SK-N-SH (cell line): Measurements from ENCODE around the gene FKBP5. TPM values are rescaled to one million over a fixed set of nuclear protein-coding genes. Genes with fewer than 3 reads are reported as not detected.

Experiments
- CTCF ChIA-PET: fragments of 300-600, 350-600 bp; formaldehyde crosslinking; extraction: SDS; loops from one replicate; lab custom pipeline; 2021; lab: Yijun Ruan, JAX
- POLR2A ChIA-PET: fragments of 350-600 bp; sonication (Branson Sonifier 250); formaldehyde crosslinking; extraction: SDS; loops from one replicate; lab custom pipeline; 2020; ENCODE audit warnings: antibody characterized with exemption, inconsistent platforms; lab: Yijun Ruan, JAX
- DNase-seq: peaks from one replicate; pipeline ENCODE4 v3.0.0; 2012
- H2AFZ ChIP-seq: fragments of 200-600 bp; sonication (generic); 2 replicates; pipeline ENCODE4 v1.8.1; 2016; ENCODE audit warnings: antibody characterized with exemption, mild to moderate bottlenecking, low read depth
- H3F3A ChIP-seq: fragments of 200-600 bp; sonication (generic); replicated peaks from 2 replicates; pipeline ENCODE3; 2016; ENCODE audit warnings: antibody characterized with exemption, mild to moderate bottlenecking; ENCODE audit not compliant: insufficient read depth
- H3K27ac ChIP-seq, 2 experiments: fragments of 200-500 bp in 1 of 2; fragments of 200-600 bp in 1 of 2; sonication (Bioruptor generic) in 1 of 2; sonication (generic), shearing (Covaris generic) in 1 of 2; 2 replicates each; pipeline versions ENCODE4 v1.5.1 to v1.6.1; 2014 to 2016; ENCODE audit warnings: low read depth in 2 of 2, inconsistent platforms in 1 of 2, low read length in 1 of 2, mild to moderate bottlenecking in 1 of 2, mixed read lengths in 1 of 2
- H3K27me3 ChIP-seq: fragments of 200-600 bp; sonication (generic), shearing (Covaris generic); 2 replicates; pipeline ENCODE4 v1.6.1; 2016; ENCODE audit warnings: mixed run types; ENCODE audit not compliant: insufficient read depth
- H3K36me3 ChIP-seq, 2 experiments: fragments of 200-500 bp in 1 of 2; fragments of 200-600 bp in 1 of 2; sonication (Bioruptor generic) in 1 of 2; sonication (generic) in 1 of 2; replicated peaks in 1 of 2; 2 replicates each; pipeline versions ENCODE3 to v1.5.1; 2014 to 2016; ENCODE audit warnings: low read length in 1 of 2, mild to moderate bottlenecking in 1 of 2; ENCODE audit not compliant: insufficient read depth in 2 of 2, control insufficient read depth in 1 of 2
- H3K4me1 ChIP-seq, 2 experiments: fragments of 200-500 bp in 1 of 2; fragments of 200-600 bp in 1 of 2; sonication (Bioruptor generic) in 1 of 2; sonication (generic), shearing (Covaris generic) in 1 of 2; 2 replicates each; pipeline versions ENCODE4 v1.5.1 to v1.6.1; 2014 to 2016; ENCODE audit warnings: low read depth in 1 of 2, low read length in 1 of 2, mixed run types in 1 of 2; ENCODE audit not compliant: insufficient read depth in 2 of 2, control insufficient read depth in 1 of 2
- H3K4me2 ChIP-seq: fragments of 200-600 bp; sonication (generic), shearing (Covaris generic); 2 replicates; pipeline ENCODE4 v1.6.1; 2017; ENCODE audit warnings: mixed run types
- H3K4me3 ChIP-seq, 2 experiments: fragments of 200-500 bp in 1 of 2; fragments of 200-600 bp in 1 of 2; sonication (Bioruptor generic) in 1 of 2; sonication (generic), shearing (Covaris generic) in 1 of 2; 2 replicates each; pipeline versions ENCODE4 v1.5.1 to v1.8.1; 2014 to 2016; ENCODE audit warnings: low read depth in 2 of 2, inconsistent platforms in 1 of 2, low read length in 1 of 2, mild to moderate bottlenecking in 1 of 2, mixed read lengths in 1 of 2, moderate library complexity in 1 of 2
- H3K79me2 ChIP-seq: fragments of 200-600 bp; sonication (generic); 2 replicates; pipeline ENCODE4 v1.8.1; 2017; ENCODE audit warnings: mild to moderate bottlenecking; ENCODE audit not compliant: insufficient read depth
- H3K9ac ChIP-seq: fragments of 200-600 bp; sonication (generic); 2 replicates; pipeline ENCODE4 v1.6.1; 2017; ENCODE audit warnings: mixed run types
- H3K9me2 ChIP-seq: fragments of 200-600 bp; sonication (generic); 2 replicates; pipeline ENCODE4 v1.6.1; 2017; ENCODE audit warnings: mixed run types
- H3K9me3 ChIP-seq: fragments of 200-600 bp; sonication (generic); 2 replicates; pipeline ENCODE4 v1.6.1; 2017; ENCODE audit warnings: mixed run types, mild to moderate bottlenecking, moderate library complexity
- H4K20me1 ChIP-seq: fragments of 200-600 bp; sonication (generic); 2 replicates; pipeline ENCODE4 v1.6.1; 2017; ENCODE audit warnings: mild to moderate bottlenecking, mixed run types; ENCODE audit not compliant: insufficient read depth
- ELF1 ChIP-seq: IDR thresholded peaks from 2 replicates; pipeline ENCODE4 v1.4.0; 2012
- EP300 ChIP-seq, 2 experiments: IDR thresholded peaks; 2 replicates each; pipeline versions ENCODE4 v1.4.0 to v1.6.1; 2012; ENCODE audit warnings: borderline replicate concordance in 1 of 2, low read depth in 1 of 2, low read length in 1 of 2
- FOXJ3 ChIP-seq: sonication (generic); formaldehyde crosslinking; IDR thresholded peaks from 2 replicates; pipeline ENCODE4 v1.5.1; 2020; ENCODE audit warnings: mild to moderate bottlenecking, missing genetic modification reagents
- FOXM1 ChIP-seq: IDR thresholded peaks from 2 replicates; pipeline ENCODE4 v1.4.0; 2012; ENCODE audit warnings: low read depth, mild to moderate bottlenecking
- GABPA ChIP-seq: IDR thresholded peaks from 2 replicates; pipeline ENCODE4 v1.4.0; 2012; ENCODE audit warnings: low read depth, mild to moderate bottlenecking
- GATA2 ChIP-seq: sonication (generic); formaldehyde crosslinking; IDR thresholded peaks from 2 replicates; pipeline ENCODE4 v1.5.0; 2020; ENCODE audit warnings: mild to moderate bottlenecking, missing genetic modification reagents
- JUND ChIP-seq: IDR thresholded peaks from 2 replicates; pipeline ENCODE4 v1.4.0; 2012
- MEF2A ChIP-seq: IDR thresholded peaks from 2 replicates; pipeline ENCODE4 v1.4.0; 2012; ENCODE audit warnings: low read depth, borderline replicate concordance
- MXI1 ChIP-seq: IDR thresholded peaks from 2 replicates; pipeline ENCODE4 v1.6.1; 2012; ENCODE audit warnings: mild to moderate bottlenecking, low read depth, low read length, improper control_type of control experiment
- RAD21 ChIP-seq: IDR thresholded peaks from 2 replicates; pipeline ENCODE4 v1.6.1; 2012; ENCODE audit warnings: mild to moderate bottlenecking, low read length
- RFX5 ChIP-seq: IDR thresholded peaks from 2 replicates; pipeline ENCODE4 v1.6.1; 2012; ENCODE audit warnings: mild to moderate bottlenecking, improper control_type of control experiment, low read length
- RXRA ChIP-seq: IDR thresholded peaks from 2 replicates; pipeline ENCODE4 v1.4.0; 2012; ENCODE audit warnings: low read depth, mild to moderate bottlenecking, borderline replicate concordance
- SMC3 ChIP-seq: IDR thresholded peaks from 2 replicates; pipeline ENCODE4 v1.6.1; 2012; ENCODE audit warnings: low read depth, low read length, improper control_type of control experiment
- TCF12 ChIP-seq: IDR thresholded peaks from 2 replicates; pipeline ENCODE4 v1.4.0; 2012
- YY1 ChIP-seq: IDR thresholded peaks from 2 replicates; pipeline ENCODE4 v1.4.0; 2012; ENCODE audit warnings: low read depth, mild to moderate bottlenecking
- WGBS: methylation state at CpG from one replicate; pipeline ENCODE4 v1.1.6; 2017; ENCODE audit warnings: low lambda C conversion rate; 5-methylcytosine and 5-hydroxymethylcytosine counted together
- polyA plus RNA-seq, 3 experiments: library from polyadenylated mRNA; depleted of rRNA; stranded (reverse); fragments of >200 nt; gene quantifications; 2 replicates each; pipeline ENCODE4 v1.2.3, GENCODE V29; 2012
- TF ChIP-seq, protein P1 (sequence below): fragments of 200-600 bp; sonication (generic); IDR thresholded peaks from 2 replicates; pipeline ENCODE4 v1.6.1; 2017; ENCODE audit warnings: antibody characterized with exemption, mild to moderate bottlenecking, moderate library complexity
- TF ChIP-seq, protein P2 (sequence below): IDR thresholded peaks from 2 replicates; pipeline ENCODE4 v1.4.0; 2012; ENCODE audit warnings: low read depth
- TF ChIP-seq, protein P3 (sequence below): IDR thresholded peaks from 2 replicates; pipeline ENCODE4; 2012

Gene FKBP5
- polyA plus RNA-seq, 1 of the 3 experiments (the other 2 are of a cell fraction): 5.1 TPM

DNA sequence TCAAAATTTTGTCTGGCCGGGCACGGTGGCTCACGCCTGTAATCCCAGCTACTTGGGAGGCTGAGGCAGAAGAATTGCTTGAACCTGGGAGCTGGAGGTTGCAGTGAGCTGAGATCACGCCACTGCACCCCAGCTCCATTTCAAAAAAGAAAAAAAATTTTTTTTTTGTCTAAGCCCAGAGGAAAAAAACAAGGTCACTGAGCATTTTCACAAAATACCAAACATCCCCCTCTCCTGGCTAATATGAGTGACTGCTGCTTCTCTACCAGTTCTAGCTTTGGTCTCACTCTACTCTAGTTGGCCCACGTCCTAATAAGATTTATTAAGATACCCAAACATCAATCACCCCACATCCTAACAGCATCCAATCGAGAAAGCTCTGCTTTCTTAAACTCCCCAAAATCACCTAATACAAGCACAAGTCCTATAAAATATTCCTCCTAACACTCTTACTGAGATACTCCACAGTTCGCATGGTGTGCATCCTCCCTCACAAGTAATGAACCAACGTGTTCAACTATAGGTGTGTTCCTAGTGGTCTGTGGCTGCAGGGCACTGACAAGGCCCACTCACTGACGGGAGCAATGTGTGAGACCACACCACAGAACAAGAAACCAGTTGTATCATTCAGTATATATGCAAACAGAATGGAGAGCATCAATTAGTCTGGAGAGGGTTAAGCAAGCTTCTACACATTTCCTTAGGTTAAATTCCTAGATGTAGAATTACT is 64.2 kb downstream of the FKBP5 start:
- DNase-seq: peak; percentile 7
- Histone ChIP-seq H3K4me3 (no peak overlapping the region), H3K9ac (no peak overlapping the region), H4K20me1 (no peaks in the 10 kb centered on the region), H3F3A (no peaks in the 10 kb centered on the region), H3K27ac (no peak overlapping the region), H3K9me2 (no peaks in the 10 kb centered on the region), H3K4me2 (no peak overlapping the region), H2AFZ (no peak overlapping the region), H3K36me3 (no peaks in the 10 kb centered on the region), H3K4me1 (no peaks in the 10 kb centered on the region), H3K9me3 (no peaks in the 10 kb centered on the region), H3K27me3 (no peaks in the 10 kb centered on the region), H3K79me2 (no peaks in the 10 kb centered on the region)
- ChIA-PET CTCF (interaction anchor here (0.9 to 3.1 kb wide), 16 partner anchors 9 to 174 kb away, joined by 3 to 12 read pairs (median 4); partner anchors contain the start of gene ARMC12), POLR2A (interaction anchor here (0.6 kb wide), 1 partner anchor 112 kb away, joined by 8 read pairs; no protein-coding TSS in a partner anchor)
- no peak for TF ChIP-seq FOXM1
- no peak for TF ChIP-seq ELF1
- TF ChIP-seq, protein P1, sequence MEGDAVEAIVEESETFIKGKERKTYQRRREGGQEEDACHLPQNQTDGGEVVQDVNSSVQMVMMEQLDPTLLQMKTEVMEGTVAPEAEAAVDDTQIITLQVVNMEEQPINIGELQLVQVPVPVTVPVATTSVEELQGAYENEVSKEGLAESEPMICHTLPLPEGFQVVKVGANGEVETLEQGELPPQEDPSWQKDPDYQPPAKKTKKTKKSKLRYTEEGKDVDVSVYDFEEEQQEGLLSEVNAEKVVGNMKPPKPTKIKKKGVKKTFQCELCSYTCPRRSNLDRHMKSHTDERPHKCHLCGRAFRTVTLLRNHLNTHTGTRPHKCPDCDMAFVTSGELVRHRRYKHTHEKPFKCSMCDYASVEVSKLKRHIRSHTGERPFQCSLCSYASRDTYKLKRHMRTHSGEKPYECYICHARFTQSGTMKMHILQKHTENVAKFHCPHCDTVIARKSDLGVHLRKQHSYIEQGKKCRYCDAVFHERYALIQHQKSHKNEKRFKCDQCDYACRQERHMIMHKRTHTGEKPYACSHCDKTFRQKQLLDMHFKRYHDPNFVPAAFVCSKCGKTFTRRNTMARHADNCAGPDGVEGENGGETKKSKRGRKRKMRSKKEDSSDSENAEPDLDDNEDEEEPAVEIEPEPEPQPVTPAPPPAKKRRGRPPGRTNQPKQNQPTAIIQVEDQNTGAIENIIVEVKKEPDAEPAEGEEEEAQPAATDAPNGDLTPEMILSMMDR: peak; percentile 59
- TF ChIP-seq RXRA: no peak
- TF ChIP-seq SMC3: peak; percentile 38
- peak; percentile 52 for TF ChIP-seq RAD21
- TF ChIP-seq GATA2 (CRISPR knock-in tag): no peak
- TF ChIP-seq FOXJ3: no peak
- 84% methylated on average over 9 of the region's 9 CpGs for WGBS

DNA sequence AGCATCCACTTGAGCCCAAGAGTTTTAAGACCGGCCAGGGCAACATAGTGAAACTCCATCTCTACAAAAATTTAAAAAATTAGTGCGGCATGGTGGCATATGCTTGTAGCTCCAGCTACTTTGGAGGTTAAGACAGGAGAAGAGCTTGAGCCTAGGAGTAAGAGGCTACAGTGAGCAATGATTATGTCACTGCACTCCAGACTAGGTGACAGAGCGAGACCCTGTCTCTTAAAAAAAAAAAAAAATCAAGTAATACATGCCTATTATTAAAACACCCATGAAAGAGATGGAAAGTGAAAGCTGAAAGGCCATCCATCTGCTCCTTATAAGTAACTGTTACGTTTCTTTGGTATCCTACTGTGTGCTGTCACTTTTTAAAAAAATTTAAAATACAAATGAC is 66.4 kb downstream of the FKBP5 start:
- Histone ChIP-seq H3K27ac (no peak overlapping the region), H3K4me2 (no peak overlapping the region), H3K9me3 (no peaks in the 10 kb centered on the region), H3K9me2 (no peaks in the 10 kb centered on the region), H3K4me1 (no peaks in the 10 kb centered on the region), H4K20me1 (no peaks in the 10 kb centered on the region), H3K9ac (no peak overlapping the region), H2AFZ (no peak overlapping the region), H3F3A (peaks cover 4% of the 10 kb centered on the region), H3K27me3 (no peaks in the 10 kb centered on the region), H3K4me3 (no peak overlapping the region), H3K79me2 (no peaks in the 10 kb centered on the region), H3K36me3 (no peaks in the 10 kb centered on the region)
- TF ChIP-seq FOXJ3 (no peak), EP300 (IDR thresholded peaks at IDR 0.05; ENCODE audit: borderline replicate concordance in 1 of 2, low read depth in 1 of 2, low read length in 1 of 2) (no peak), JUND (no peak), TCF12 (no peak), MXI1 (no peak), YY1 (no peak), GABPA (no peak), RXRA (no peak), ELF1 (no peak), FOXM1 (no peak), SMC3 (no peak), MEF2A (no peak), RFX5 (no peak)
- TF ChIP-seq, protein P2, sequence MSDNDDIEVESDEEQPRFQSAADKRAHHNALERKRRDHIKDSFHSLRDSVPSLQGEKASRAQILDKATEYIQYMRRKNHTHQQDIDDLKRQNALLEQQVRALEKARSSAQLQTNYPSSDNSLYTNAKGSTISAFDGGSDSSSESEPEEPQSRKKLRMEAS: no peak
- TF ChIP-seq, protein P3, sequence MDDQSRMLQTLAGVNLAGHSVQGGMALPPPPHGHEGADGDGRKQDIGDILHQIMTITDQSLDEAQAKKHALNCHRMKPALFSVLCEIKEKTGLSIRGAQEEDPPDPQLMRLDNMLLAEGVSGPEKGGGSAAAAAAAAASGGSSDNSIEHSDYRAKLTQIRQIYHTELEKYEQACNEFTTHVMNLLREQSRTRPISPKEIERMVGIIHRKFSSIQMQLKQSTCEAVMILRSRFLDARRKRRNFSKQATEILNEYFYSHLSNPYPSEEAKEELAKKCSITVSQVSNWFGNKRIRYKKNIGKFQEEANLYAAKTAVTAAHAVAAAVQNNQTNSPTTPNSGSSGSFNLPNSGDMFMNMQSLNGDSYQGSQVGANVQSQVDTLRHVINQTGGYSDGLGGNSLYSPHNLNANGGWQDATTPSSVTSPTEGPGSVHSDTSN: no peak
- DNase-seq: no peak
- ChIA-PET POLR2A (no interaction called here), CTCF (interaction anchor here (1.0 to 3.1 kb wide), 2 partner anchors 53 to 114 kb away, joined by 4 to 12 read pairs; partner anchors contain the start of gene ARMC12)
- 67% methylated on average over 4 of the region's 4 CpGs for WGBS
